MCF 10A (cell line): ENCODE data around the gene FAM89B. TPM values are rescaled to one million over a fixed set of nuclear protein-coding genes. Genes with fewer than 3 reads are reported as not detected.
A peak's percentile ranks its signal among the peaks of the same experiment; 100 is the strongest.

ENCODE experiments used
- BruUV-seq: library from RNA; stranded (reverse); fragments of 400-500 nt; replicated peaks from 2 replicates; lab custom pipeline; 2021; lab: Mats Ljungman, UMichigan
- CTCF ChIA-PET: fragments of 300-600 bp; sonication (Branson Sonifier 250); formaldehyde crosslinking; extraction: SDS; loops from one replicate; lab custom pipeline; 2021; ENCODE audit warnings: antibody characterized with exemption, inconsistent platforms; lab: Yijun Ruan, JAX
- POLR2A ChIA-PET: fragments of 300-600, 350-650 bp; sonication (Branson Sonifier 250); formaldehyde crosslinking; extraction: SDS; loops from one replicate; lab custom pipeline; 2020; ENCODE audit warnings: antibody characterized with exemption, inconsistent platforms; lab: Yijun Ruan, JAX
- DNase-seq: peaks from one replicate; pipeline ENCODE4 v3.0.0-alpha.2; 2018; ENCODE audit not compliant: unreplicated experiment
- H3K27ac Mint-ChIP-seq: one replicate; pipeline ENCODE4 v1.8.0; 2022; ENCODE audit warnings: mild to moderate bottlenecking, low read depth, mixed read lengths; ENCODE audit not compliant: unreplicated experiment
- H3K27me3 Mint-ChIP-seq: one replicate; pipeline ENCODE4 v1.8.0; 2022; ENCODE audit warnings: mixed read lengths; ENCODE audit not compliant: insufficient read depth, unreplicated experiment
- H3K36me3 Mint-ChIP-seq: one replicate; pipeline ENCODE4 v1.8.0; 2022; ENCODE audit warnings: mild to moderate bottlenecking, moderate library complexity, mixed read lengths; ENCODE audit not compliant: insufficient read depth, unreplicated experiment
- H3K4me1 Mint-ChIP-seq: one replicate; pipeline ENCODE4 v1.8.0; 2022; ENCODE audit warnings: mixed read lengths; ENCODE audit not compliant: insufficient read depth, unreplicated experiment
- H3K4me3 Mint-ChIP-seq: one replicate; pipeline ENCODE4 v1.8.0; 2022; ENCODE audit warnings: mild to moderate bottlenecking, moderate library complexity, mixed read lengths; ENCODE audit not compliant: unreplicated experiment
- H3K9me3 Mint-ChIP-seq: one replicate; pipeline ENCODE4 v1.8.0; 2022; ENCODE audit warnings: mixed read lengths; ENCODE audit not compliant: unreplicated experiment
- intact Hi-C: fragments of 100-400 bp; cut with micrococcal nuclease; formaldehyde crosslinking; loops from 2 replicates; pipeline ENCODE4 v1.14.1; 2022
- total RNA-seq: library from RNA; stranded (reverse); gene quantifications from 2 replicates; pipeline ENCODE4 v1.2.3, GENCODE V29; 2022
- TF ChIP-seq, protein P1 (sequence below): fragments of 200-600 bp; IDR thresholded peaks from one replicate; pipeline ENCODE4 v1.8.0; 2022; ENCODE audit warnings: antibody characterized with exemption, mild to moderate bottlenecking; ENCODE audit not compliant: unreplicated experiment

Gene FAM89B
- total RNA-seq, 1 experiment from 2014 or later = 16.7 TPM

DNA sequence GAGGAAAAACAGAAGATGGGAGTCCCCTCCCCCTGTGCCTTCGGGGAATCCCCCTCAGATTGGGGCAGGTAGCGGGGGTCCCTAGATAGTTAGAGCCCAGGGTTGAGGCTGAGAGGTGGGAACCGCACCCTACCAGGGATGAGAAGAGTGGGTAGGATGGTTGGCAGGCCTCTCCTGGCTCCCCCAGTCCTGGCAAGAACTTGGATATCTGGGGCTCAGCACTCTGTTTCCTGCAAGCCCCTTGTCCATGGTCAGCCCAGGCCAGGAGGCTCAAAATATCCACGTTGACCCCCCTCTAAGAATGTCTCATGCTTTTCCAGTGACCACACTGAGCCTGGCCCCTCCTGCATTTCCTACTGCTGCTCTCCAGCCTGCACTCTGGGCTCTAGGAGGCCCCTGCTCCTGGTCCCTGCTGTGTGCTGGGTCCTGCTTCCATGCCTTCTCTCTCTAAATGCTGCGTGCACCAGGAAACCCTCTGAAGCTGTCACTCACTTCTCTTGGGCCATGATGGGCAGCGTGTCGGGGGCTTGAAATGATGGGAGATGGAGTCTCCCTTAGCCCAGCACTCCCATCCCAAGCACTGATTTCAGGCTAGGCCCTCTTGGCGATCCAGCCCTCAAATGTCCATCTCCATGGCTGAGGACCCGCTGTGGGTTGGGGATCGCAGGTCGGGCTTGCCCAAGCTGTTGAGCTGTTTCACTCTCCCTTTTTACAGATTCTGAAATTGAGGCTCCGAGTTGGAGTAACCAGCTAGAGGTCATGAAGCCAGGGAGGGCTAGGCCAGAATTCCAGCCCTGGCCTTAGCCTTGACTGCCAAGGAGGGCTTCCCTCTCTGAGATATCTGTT is 39.6 kb downstream of the FAM89B start:
- no TSS peak for BruUV-seq
- TF ChIP-seq, protein P1, sequence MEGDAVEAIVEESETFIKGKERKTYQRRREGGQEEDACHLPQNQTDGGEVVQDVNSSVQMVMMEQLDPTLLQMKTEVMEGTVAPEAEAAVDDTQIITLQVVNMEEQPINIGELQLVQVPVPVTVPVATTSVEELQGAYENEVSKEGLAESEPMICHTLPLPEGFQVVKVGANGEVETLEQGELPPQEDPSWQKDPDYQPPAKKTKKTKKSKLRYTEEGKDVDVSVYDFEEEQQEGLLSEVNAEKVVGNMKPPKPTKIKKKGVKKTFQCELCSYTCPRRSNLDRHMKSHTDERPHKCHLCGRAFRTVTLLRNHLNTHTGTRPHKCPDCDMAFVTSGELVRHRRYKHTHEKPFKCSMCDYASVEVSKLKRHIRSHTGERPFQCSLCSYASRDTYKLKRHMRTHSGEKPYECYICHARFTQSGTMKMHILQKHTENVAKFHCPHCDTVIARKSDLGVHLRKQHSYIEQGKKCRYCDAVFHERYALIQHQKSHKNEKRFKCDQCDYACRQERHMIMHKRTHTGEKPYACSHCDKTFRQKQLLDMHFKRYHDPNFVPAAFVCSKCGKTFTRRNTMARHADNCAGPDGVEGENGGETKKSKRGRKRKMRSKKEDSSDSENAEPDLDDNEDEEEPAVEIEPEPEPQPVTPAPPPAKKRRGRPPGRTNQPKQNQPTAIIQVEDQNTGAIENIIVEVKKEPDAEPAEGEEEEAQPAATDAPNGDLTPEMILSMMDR = no peak
- peaks cover 39% of the 10 kb centered on the region for H3K4me1 Mint-ChIP-seq
- ChIA-PET POLR2A (interaction anchor here (0.7 to 6.9 kb wide), 5 partner anchors 7 to 77 kb away, joined by 3 to 103 read pairs (median 9); partner anchors contain the start of genes EHBP1L1, FAM89B, RELA and ZNRD2), CTCF (interaction anchor here (1.1 to 1.5 kb wide), 4 partner anchors 18 to 245 kb away, joined by 3 to 9 read pairs (median 6); no protein-coding TSS in a partner anchor)
- peak overlapping the region; percentile 96 for H3K27ac Mint-ChIP-seq
- intact Hi-C loops = no loop called here
- no peaks in the 10 kb centered on the region for H3K9me3 Mint-ChIP-seq
- peak overlapping the region; percentile 91 for H3K4me3 Mint-ChIP-seq
- DNase-seq = no peak
- no peaks in the 10 kb centered on the region for H3K27me3 Mint-ChIP-seq
- peaks cover 27% of the 10 kb centered on the region for H3K36me3 Mint-ChIP-seq

DNA sequence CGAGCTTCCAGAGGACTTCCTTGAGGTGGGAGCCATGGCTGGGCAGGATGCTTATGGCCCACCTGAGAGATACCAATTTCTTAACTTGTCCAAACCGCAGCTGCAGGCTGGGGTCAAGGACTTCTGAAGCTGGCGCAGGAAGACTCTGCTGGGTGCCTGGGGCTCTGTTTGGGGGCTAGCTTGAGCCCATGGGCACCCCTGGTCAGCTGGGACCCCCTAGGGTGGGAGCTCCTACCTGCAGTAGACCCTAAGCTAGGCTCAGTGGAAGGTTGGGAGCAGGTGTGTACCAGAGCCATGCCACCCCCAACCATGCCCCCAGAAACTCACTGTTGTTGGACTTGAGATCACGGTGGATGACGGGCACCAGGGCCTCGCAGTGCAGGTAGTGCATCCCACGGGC is 40.4 kb downstream of the FAM89B start:
- ChIA-PET CTCF (interaction anchor here (1.2 to 1.5 kb wide), 3 partner anchors 19 to 71 kb away, joined by 4 to 9 read pairs (median 7); no protein-coding TSS in a partner anchor), POLR2A (interaction anchor here (0.7 to 6.9 kb wide), 8 partner anchors 8 to 245 kb away, joined by 3 to 103 read pairs (median 3); partner anchors contain the start of genes CFL1, EHBP1L1, FAM89B and RELA)
- no TSS peak for BruUV-seq
- Mint-ChIP-seq H3K4me1 (peaks cover 39% of the 10 kb centered on the region), H3K4me3 (peak overlapping the region; percentile 91), H3K9me3 (no peaks in the 10 kb centered on the region), H3K27ac (peak overlapping the region; percentile 96), H3K27me3 (no peaks in the 10 kb centered on the region), H3K36me3 (peaks cover 24% of the 10 kb centered on the region)
- TF ChIP-seq, protein P1 = no peak
- intact Hi-C loops = no loop called here
- DNase-seq = no peak

DNA sequence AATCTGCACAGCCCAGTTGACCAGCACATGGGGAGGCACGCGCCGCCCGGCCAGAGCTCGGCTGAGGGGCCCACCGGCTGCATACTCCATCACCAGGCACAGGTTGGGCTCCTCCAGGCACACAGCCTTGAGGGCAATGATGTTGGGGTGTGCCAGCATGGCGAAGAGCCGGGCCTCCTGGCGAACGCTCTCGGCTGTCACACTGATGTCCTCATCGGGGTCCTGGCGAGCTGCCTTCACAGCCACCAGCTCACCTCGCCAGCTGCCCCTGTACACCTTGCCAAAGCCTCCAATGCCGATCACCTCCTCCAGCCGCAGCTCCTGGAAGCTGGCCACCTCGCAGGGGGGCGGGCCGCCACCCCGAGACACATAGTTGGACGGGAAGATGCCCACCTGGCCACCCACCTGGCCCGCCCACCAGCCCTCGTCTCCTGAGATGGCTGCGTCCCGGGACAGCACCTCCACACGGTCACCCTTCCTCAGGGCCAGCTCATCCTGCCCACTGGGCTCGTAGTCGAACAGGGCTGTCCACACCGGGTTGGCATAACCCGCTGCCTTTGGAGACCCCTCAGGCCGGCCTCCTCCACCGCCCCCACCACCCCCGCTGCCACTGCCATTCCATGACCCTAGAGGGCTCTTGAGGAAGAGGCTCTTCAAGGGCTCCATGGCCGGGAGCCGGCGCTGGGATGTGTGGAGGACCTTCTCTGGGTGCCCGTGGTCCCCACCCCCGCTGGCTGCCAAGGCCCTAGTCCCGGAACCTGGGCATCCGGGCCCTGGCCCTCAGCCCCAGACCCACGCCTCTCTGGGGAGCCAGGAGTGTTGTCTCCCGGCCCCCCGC is 41.0 kb downstream of the FAM89B start:
- no peaks in the 10 kb centered on the region for H3K27me3 Mint-ChIP-seq
- H3K27ac Mint-ChIP-seq = peak overlapping the region; percentile 96
- H3K36me3 Mint-ChIP-seq = peaks cover 19% of the 10 kb centered on the region
- TF ChIP-seq, protein P1 = no peak
- POLR2A ChIA-PET = interaction anchor here (1.0 to 6.9 kb wide), 16 partner anchors 8 to 245 kb away, joined by 3 to 103 read pairs (median 4); partner anchors contain the start of genes CFL1, EHBP1L1, FAM89B and FRMD8
- DNase-seq = no peak
- intact Hi-C loops = no loop called here
- peak overlapping the region; percentile 91 for H3K4me3 Mint-ChIP-seq
- H3K4me1 Mint-ChIP-seq = peaks cover 39% of the 10 kb centered on the region
- CTCF ChIA-PET = interaction anchor here (0.9 to 1.5 kb wide), 4 partner anchors 20 to 167 kb away, joined by 4 to 9 read pairs (median 6); no protein-coding TSS in a partner anchor
- BruUV-seq = no TSS peak
- no peaks in the 10 kb centered on the region for H3K9me3 Mint-ChIP-seq
